H1 (cell line): ENCODE results near the gene HMGN3. TPM values are rescaled to one million over a fixed set of nuclear protein-coding genes. Genes with fewer than 3 reads are reported as not detected.

ENCODE experiments used
- CTCF ChIA-PET: fragments of 300-600 bp; sonication (Branson Sonifier 250); formaldehyde crosslinking; loops from one replicate; lab custom pipeline; 2021; ENCODE audit not compliant: partially characterized antibody; lab: Charles Lee
- POLR2A ChIA-PET: fragments of 300-600 bp; sonication (Branson Sonifier 250); formaldehyde crosslinking; loops from one replicate; lab custom pipeline; 2021; ENCODE audit warnings: inconsistent platforms; ENCODE audit not compliant: partially characterized antibody; lab: Charles Lee
- DNase-seq, 2 experiments: peaks; one replicate each; pipeline versions ENCODE4 v3.0.0 to v3.0.0-alpha.2; 2010 to 2022; ENCODE audit warnings: low spot score in 2 of 2, low read depth in 1 of 2, mixed read lengths in 1 of 2
- FAIRE-seq: peaks from 2 replicates; lab custom pipeline; 2011; peaks lifted over from hg19 to GRCh38; lab: Jason Lieb, UNC
- H2AFZ ChIP-seq: 2 replicates; pipeline ENCODE4 v1.8.1; 2012; ENCODE audit warnings: low read length, inconsistent platforms
- H2AK5ac ChIP-seq: 2 replicates; pipeline ENCODE4 v1.6.1; 2013; ENCODE audit warnings: low read depth, low read length
- H2BK120ac ChIP-seq: replicated peaks from 2 replicates; pipeline ENCODE3; 2013; ENCODE audit warnings: low read depth, low read length, inconsistent platforms
- H2BK12ac ChIP-seq: 2 replicates; pipeline ENCODE4 v1.6.1; 2013; ENCODE audit warnings: low read depth, low read length
- H2BK15ac ChIP-seq: 2 replicates; pipeline ENCODE4 v1.6.1; 2013; ENCODE audit warnings: low read length
- H2BK20ac ChIP-seq: 2 replicates; pipeline ENCODE4 v1.6.1; 2013; ENCODE audit warnings: low read length
- H2BK5ac ChIP-seq: 2 replicates; pipeline ENCODE4 v1.6.1; 2013; ENCODE audit warnings: low read depth, low read length
- H3K14ac ChIP-seq: 2 replicates; pipeline ENCODE4 v1.6.1; 2013; ENCODE audit warnings: inconsistent platforms; ENCODE audit not compliant: insufficient read length
- H3K18ac ChIP-seq: 2 replicates; pipeline ENCODE4 v1.6.1; 2013; ENCODE audit warnings: low read length; ENCODE audit errors: extremely low read depth
- H3K23ac ChIP-seq: 2 replicates; pipeline ENCODE4 v1.6.1; 2013; ENCODE audit warnings: inconsistent platforms; ENCODE audit not compliant: insufficient read length
- H3K23me2 ChIP-seq: 2 replicates; pipeline ENCODE4 v1.6.1; 2013; ENCODE audit warnings: low read depth, low read length
- H3K27ac ChIP-seq: 2 replicates; pipeline ENCODE4 v1.6.1; 2011; ENCODE audit warnings: low read depth, low read length, inconsistent platforms
- H3K27me3 ChIP-seq, 4 experiments: replicated peaks in 1 of 4; 1 replicate in 1 of 4; 2 replicates in 3 of 4; pipeline versions ENCODE4 v1.6.1 to v1.8.1; 2011 to 2013; ENCODE audit warnings: low read length in 3 of 4, mild to moderate bottlenecking in 3 of 4, inconsistent platforms in 2 of 4, mixed read lengths in 2 of 4, moderate library complexity in 1 of 4; ENCODE audit not compliant: control insufficient read depth in 3 of 4, insufficient read depth in 3 of 4; ENCODE audit errors: extremely low read depth in 1 of 4
- H3K36me3 ChIP-seq, 4 experiments: 2 replicates each; pipeline versions ENCODE4 v1.6.1 to v1.8.1; 2011 to 2013; ENCODE audit warnings: mild to moderate bottlenecking in 4 of 4, low read length in 3 of 4, moderate library complexity in 2 of 4, control low read depth in 1 of 4, inconsistent platforms in 1 of 4; ENCODE audit not compliant: insufficient read depth in 4 of 4, control insufficient read depth in 2 of 4
- H3K4ac ChIP-seq: replicated peaks from 2 replicates; pipeline ENCODE3; 2013; ENCODE audit warnings: low read length, low read depth, mixed read lengths, inconsistent platforms; ENCODE audit not compliant: insufficient read length
- H3K4me1 ChIP-seq, 4 experiments: replicated peaks in 1 of 4; 1 replicate in 1 of 4; 2 replicates in 3 of 4; pipeline versions ENCODE4 v1.6.1 to v1.8.1; 2011 to 2013; ENCODE audit warnings: low read length in 3 of 4, inconsistent platforms in 2 of 4, mixed read lengths in 1 of 4; ENCODE audit not compliant: insufficient read depth in 4 of 4, control insufficient read depth in 3 of 4
- H3K4me2 ChIP-seq, 2 experiments: 2 replicates each; pipeline versions ENCODE4 v1.6.1 to v1.8.1; 2011 to 2013; ENCODE audit warnings: low read depth in 2 of 2, low read length in 2 of 2, control low read depth in 1 of 2, inconsistent platforms in 1 of 2, mild to moderate bottlenecking in 1 of 2; ENCODE audit not compliant: insufficient read depth in 1 of 2
- H3K4me3 ChIP-seq, 4 experiments: fragments of 200-600, 300-600 bp in 1 of 4; sonication (generic), shearing (Covaris generic), sonication (Bioruptor Twin) in 1 of 4; 2 replicates each; pipeline versions ENCODE4 v1.5.1 to v1.8.1; 2011 to 2016; ENCODE audit warnings: low read length in 4 of 4, low read depth in 3 of 4, control low read depth in 2 of 4, inconsistent platforms in 2 of 4, mild to moderate bottlenecking in 2 of 4, mixed read lengths in 1 of 4, moderate library complexity in 1 of 4; ENCODE audit not compliant: insufficient read depth in 2 of 4; ENCODE audit errors: extremely low read depth in 1 of 4
- H3K56ac ChIP-seq: replicated peaks from 2 replicates; pipeline ENCODE3; 2013; ENCODE audit warnings: low read depth, mild to moderate bottlenecking, mixed read lengths, low read length, inconsistent platforms; ENCODE audit not compliant: insufficient read length
- H3K79me1 ChIP-seq: 2 replicates; pipeline ENCODE4 v1.6.1; 2013; ENCODE audit warnings: low read depth, low read length, control low read depth
- H3K79me2 ChIP-seq, 2 experiments: 2 replicates each; pipeline versions ENCODE4 v1.6.1 to v1.8.1; 2012 to 2013; ENCODE audit warnings: low read length in 2 of 2, mild to moderate bottlenecking in 2 of 2, inconsistent platforms in 1 of 2; ENCODE audit not compliant: insufficient read depth in 2 of 2, control insufficient read depth in 1 of 2
- H3K9ac ChIP-seq, 4 experiments: replicated peaks in 1 of 4; 1 replicate in 1 of 4; 2 replicates in 3 of 4; pipeline versions ENCODE4 v1.6.1 to v1.8.1; 2011 to 2013; ENCODE audit warnings: low read depth in 3 of 4, low read length in 3 of 4, control low read depth in 2 of 4, mild to moderate bottlenecking in 2 of 4, moderate library complexity in 2 of 4, inconsistent platforms in 1 of 4; ENCODE audit errors: extremely low read depth in 1 of 4
- H3K9me3 ChIP-seq, 2 experiments: 2 replicates each; pipeline versions ENCODE4 v1.6.1 to v1.8.1; 2012 to 2013; ENCODE audit warnings: mild to moderate bottlenecking in 2 of 2, moderate library complexity in 2 of 2, control low read depth in 1 of 2, inconsistent platforms in 1 of 2, low read depth in 1 of 2, low read length in 1 of 2, mixed read lengths in 1 of 2; ENCODE audit not compliant: insufficient read depth in 2 of 2
- H4K20me1 ChIP-seq, 2 experiments: replicated peaks in 1 of 2; 2 replicates each; pipeline versions ENCODE3 to v1.8.1; 2011 to 2013; ENCODE audit warnings: inconsistent platforms in 2 of 2, low read length in 2 of 2, mild to moderate bottlenecking in 1 of 2; ENCODE audit not compliant: insufficient read depth in 2 of 2, control insufficient read depth in 1 of 2
- H4K5ac ChIP-seq: 2 replicates; pipeline ENCODE4 v1.6.1; 2013; ENCODE audit warnings: low read length, low read depth, mixed read lengths, inconsistent platforms; ENCODE audit not compliant: insufficient read length
- H4K8ac ChIP-seq: 2 replicates; pipeline ENCODE4 v1.8.0; 2013; ENCODE audit warnings: mild to moderate bottlenecking, moderate library complexity, low read length, inconsistent platforms; ENCODE audit not compliant: insufficient read depth; ENCODE audit errors: extremely low read depth
- H4K91ac ChIP-seq: replicated peaks from 2 replicates; pipeline ENCODE3; 2013; ENCODE audit warnings: low read length, mixed read lengths, inconsistent platforms; ENCODE audit not compliant: insufficient read length
- CTCF ChIP-seq, 3 experiments: IDR thresholded peaks; 1 replicate in 2 of 3; 2 replicates in 1 of 3; pipeline versions ENCODE4 v1.5.1 to v1.6.1; 2011; ENCODE audit warnings: low read length in 3 of 3, mild to moderate bottlenecking in 3 of 3, inconsistent platforms in 2 of 3, low read depth in 1 of 3, moderate library complexity in 1 of 3; ENCODE audit not compliant: insufficient read depth in 1 of 3; ENCODE audit errors: control extremely low read depth in 1 of 3
- EGR1 ChIP-seq: IDR thresholded peaks from 2 replicates; pipeline ENCODE4 v1.6.1; 2011; ENCODE audit warnings: low read depth, low read length, borderline replicate concordance
- WGBS, 2 experiments: shearing (Covaris generic) in 1 of 2; methylation state at CpG; one replicate each; pipeline versions ENCODE4 v1.1.6 to v1.1.7; 2013 to 2015; ENCODE audit warnings: low lambda C conversion rate in 2 of 2, mixed read lengths in 2 of 2, inconsistent platforms in 1 of 2, low coverage in 1 of 2, missing lambda C conversion rate in 1 of 2; ENCODE audit not compliant: insufficient replicate concordance in 2 of 2, insufficient coverage in 1 of 2, insufficient read length in 1 of 2; ENCODE audit errors: extremely low coverage in 1 of 2, missing lambda C conversion rate in 1 of 2; 5-methylcytosine and 5-hydroxymethylcytosine counted together
- polyA plus RNA-seq, 7 experiments: library from polyadenylated mRNA; depleted of rRNA in 3 of 7; stranded (reverse) in 5 of 7; unstranded in 2 of 7; fragments of >200 nt in 5 of 7; fragments of 200-250 nt in 2 of 7; gene quantifications; 1 replicate in 5 of 7; 2 replicates in 1 of 7; 4 replicates in 1 of 7; pipeline versions ENCODE4 v1.2.1 to v1.2.3, GENCODE V29; 2011 to 2013; ENCODE audit warnings: missing spikeins in 2 of 7, mixed read lengths in 2 of 7
- total RNA-seq: library from RNA; stranded (reverse); fragmentation: NEBNext Ultra II Directional; extraction: Animal tissue kit (Norgen Biotek cat#: 25700); gene quantifications from 2 replicates; pipeline ENCODE4 v1.2.1, GENCODE V29; 2021

The HMGN3 gene
- total and polyA plus RNA-seq, 2 of the 8 experiments (the other 6 are each of a cell fraction or from before 2014, with no cell fraction given) = 84.4 to 167 TPM

- H2BK120ac ChIP-seq = no peak overlapping the region
- ChIA-PET POLR2A (interaction anchor here (1.2 kb wide), 1 partner anchor 35 kb away, joined by 3 read pairs; no protein-coding TSS in a partner anchor), CTCF (interaction anchor here (0.6 to 1.4 kb wide), 3 partner anchors 9 to 448 kb away, joined by 3 to 5 read pairs (median 3); no protein-coding TSS in a partner anchor)
- no peak overlapping the region for H2AFZ ChIP-seq
- H2BK12ac ChIP-seq = no peak overlapping the region
- H4K91ac ChIP-seq = no peak overlapping the region
- no peak overlapping the region for H3K4ac ChIP-seq
- peaks cover 3% of the 10 kb centered on the region for H3K79me1 ChIP-seq
- 92% methylated on average over 3 of the region's 3 CpGs; no CpG with 5 or more reads in 1 of the 2 experiments for WGBS, 2 experiments
- TF ChIP-seq EGR1 = no peak
- TF ChIP-seq CTCF (IDR thresholded peaks at IDR 0.05; ENCODE audit: control extremely low read depth in 1 of 3, insufficient read depth in 1 of 3, low read depth in 1 of 3, low read length in 3 of 3) = no peak
- no peak overlapping the region for H3K9ac ChIP-seq
- no peak overlapping the region for H2AK5ac ChIP-seq
- no peak overlapping the region for H3K56ac ChIP-seq
- no peaks in the 10 kb centered on the region for H3K9me3 ChIP-seq
- H2BK20ac ChIP-seq = no peak overlapping the region
- H3K14ac ChIP-seq = no peak overlapping the region
- peaks cover 0 to 4% (median under 1%) of the 10 kb centered on the region in 4 experiments; a peak in 1 of 8 replicates for H3K36me3 ChIP-seq
- no peak overlapping the region for H3K18ac ChIP-seq
- no peak for DNase-seq
- H2BK15ac ChIP-seq = no peak overlapping the region
- H3K4me3 ChIP-seq = no peak overlapping the region
- no peaks in the 10 kb centered on the region for H3K23me2 ChIP-seq
- peaks cover 0 to 1% of the 10 kb centered on the region in 2 experiments for H4K20me1 ChIP-seq
- no peak overlapping the region for H3K4me2 ChIP-seq
- H3K27me3 ChIP-seq = no peaks in the 10 kb centered on the region
- H4K8ac ChIP-seq = no peak overlapping the region
- H3K79me2 ChIP-seq = peaks cover 7 to 99% of the 10 kb centered on the region in 2 experiments; a peak in 3 of 4 replicates
- peaks cover 0 to 2% (median under 1%) of the 10 kb centered on the region in 4 experiments; a peak in 2 of 7 replicates for H3K4me1 ChIP-seq
- no peak overlapping the region for H4K5ac ChIP-seq
- H3K27ac ChIP-seq = no peak overlapping the region
- no peak overlapping the region for H2BK5ac ChIP-seq
- no peak for FAIRE-seq
- no peak overlapping the region for H3K23ac ChIP-seq
These were observed 10.7 kb downstream of the HMGN3 start for GRCh38 chr6:79223611-79224404.
